Peyer's patch (tissue), 4 donors: ENCODE data around the gene FOXE1. TPM values are rescaled to one million over a fixed set of nuclear protein-coding genes. Genes with fewer than 3 reads are reported as not detected.
A peak's percentile ranks its signal among the peaks of the same experiment; 100 is the strongest.

Experiments used
- DNase-seq, 3 donors: peaks; one replicate each; pipeline ENCODE4 v3.0.0-alpha.2; 2017 to 2019
- H3K27ac ChIP-seq, 4 donors: fragments of 200-600 bp; sonication (generic); one replicate each; pipeline ENCODE4 v1.5.1; 2016 to 2019
- H3K27me3 ChIP-seq, 2 donors: fragments of 200-600 bp; sonication (generic); one replicate each; pipeline ENCODE4 v1.5.1; 2019
- H3K36me3 ChIP-seq, 3 donors: fragments of 200-600 bp; sonication (generic); one replicate each; pipeline ENCODE4 v1.5.1; 2016 to 2019
- H3K4me1 ChIP-seq, 4 donors: fragments of 200-600 bp; sonication (generic); one replicate each; pipeline ENCODE4 v1.5.1; 2016 to 2019
- H3K4me3 ChIP-seq, 4 donors: fragments of 200-600 bp; sonication (generic); 1 replicate in 3 of 4; 2 replicates in 1 of 4; pipeline ENCODE4 v1.5.1; 2016 to 2019; ENCODE audit warnings: mild to moderate bottlenecking in 1 of 4
- H3K9me3 ChIP-seq, 4 donors: fragments of 200-600 bp; sonication (generic); one replicate each; pipeline ENCODE4 v1.5.1; 2016 to 2019; ENCODE audit warnings: mild to moderate bottlenecking in 1 of 4
- CTCF ChIP-seq, 6 experiments: fragments of 450-650 bp in 4 of 6; fragments of 200-600 bp in 2 of 6; sonication (generic) in 1 of 6; IDR thresholded peaks; one replicate each; pipeline ENCODE4 v1.5.1; 2017 to 2019; ENCODE audit warnings: antibody characterized with exemption in 6 of 6, mild to moderate bottlenecking in 3 of 6, moderate library complexity in 1 of 6
- POLR2A ChIP-seq, 2 donors: fragments of 450-650 bp; IDR thresholded peaks; one replicate each; pipeline ENCODE4 v1.5.1; 2017; ENCODE audit warnings: antibody characterized with exemption in 2 of 2, mild to moderate bottlenecking in 2 of 2, moderate library complexity in 2 of 2
- total RNA-seq, 4 donors: library from RNA; depleted of rRNA; stranded (reverse); fragments of >200 nt; gene quantifications; one replicate each; pipeline ENCODE4 v1.1.0, GENCODE V29; 2016

Gene FOXE1
- total RNA-seq, 4 donors from 2014 or later, result not detected

- TF ChIP-seq POLR2A (IDR thresholded peaks at IDR 0.05) (no peak), CTCF (IDR thresholded peaks at IDR 0.05) (no peak)
- Histone ChIP-seq H3K27ac (no peak overlapping the region), H3K9me3 (peaks cover 0 to 3% (median 0%) of the 10 kb centered on the region in 4 donors), H3K4me3 (peak overlapping the region in 2 of 4 donors; percentile 23 to 26), H3K4me1 (peaks cover 0 to 28% (median 2%) of the 10 kb centered on the region in 4 donors), H3K27me3 (peaks cover 0 to 45% of the 10 kb centered on the region in 2 donors), H3K36me3 (no peaks in the 10 kb centered on the region)
- DNase-seq, result no peak
These were observed 4.9 kb upstream of the FOXE1 start for GRCh38 chr9:97848215-97848479.

GRCh38 chr9:97848480-97849237 lies 4.4 kb upstream of the FOXE1 start:
- H3K9me3 ChIP-seq, result peaks cover 0 to 6% (median 0%) of the 10 kb centered on the region in 4 donors
- peaks cover 0 to 33% (median 5%) of the 10 kb centered on the region in 4 donors for H3K4me1 ChIP-seq
- no peak for DNase-seq
- TF ChIP-seq POLR2A (IDR thresholded peaks at IDR 0.05), result no peak
- TF ChIP-seq CTCF (IDR thresholded peaks at IDR 0.05), result no peak
- no peaks in the 10 kb centered on the region for H3K36me3 ChIP-seq
- peak overlapping the region in 3 of 4 donors; percentile 23 to 32 (median 26) for H3K4me3 ChIP-seq
- H3K27ac ChIP-seq, result no peak overlapping the region
- H3K27me3 ChIP-seq, result peaks cover 0 to 50% of the 10 kb centered on the region in 2 donors

GRCh38 chr9:97849980-97850379 lies 3.0 kb upstream of the FOXE1 start:
- no peak overlapping the region for H3K4me3 ChIP-seq
- H3K27ac ChIP-seq, result no peak overlapping the region
- peaks cover 0 to 63% of the 10 kb centered on the region in 2 donors for H3K27me3 ChIP-seq
- no peaks in the 10 kb centered on the region for H3K36me3 ChIP-seq
- TF ChIP-seq CTCF (IDR thresholded peaks at IDR 0.05) (no peak), POLR2A (IDR thresholded peaks at IDR 0.05) (no peak)
- DNase-seq, result no peak
- H3K4me1 ChIP-seq, result peaks cover 0 to 41% (median 10%) of the 10 kb centered on the region in 4 donors
- peaks cover 0 to 11% (median 0%) of the 10 kb centered on the region in 4 donors for H3K9me3 ChIP-seq

- TF ChIP-seq POLR2A (IDR thresholded peaks at IDR 0.05) (no peak), CTCF (IDR thresholded peaks at IDR 0.05) (no peak)
- peaks cover 0 to 68% of the 10 kb centered on the region in 2 donors for H3K27me3 ChIP-seq
- H3K36me3 ChIP-seq, result no peaks in the 10 kb centered on the region
- peaks cover 0 to 13% (median 0%) of the 10 kb centered on the region in 4 donors for H3K9me3 ChIP-seq
- no peak overlapping the region for H3K4me3 ChIP-seq
- H3K4me1 ChIP-seq, result peaks cover 0 to 41% (median 10%) of the 10 kb centered on the region in 4 donors
- no peak for DNase-seq
- H3K27ac ChIP-seq, result no peak overlapping the region
These were observed 2.1 kb upstream of the FOXE1 start for GRCh38 chr9:97850746-97851445.

- DNase-seq, result no peak
- no peak overlapping the region for H3K4me3 ChIP-seq
These were observed 1.6 kb upstream of the FOXE1 start for GRCh38 chr9:97851446-97851883.

More at GRCh38 chr9:97851446-97851883, 1.6 kb upstream of the FOXE1 start:
- Histone ChIP-seq H3K9me3 (peaks cover 0 to 13% (median 0%) of the 10 kb centered on the region in 4 donors), H3K4me1 (peaks cover 0 to 41% (median 10%) of the 10 kb centered on the region in 4 donors), H3K27me3 (peaks cover 0 to 70% of the 10 kb centered on the region in 2 donors), H3K36me3 (no peaks in the 10 kb centered on the region), H3K27ac (no peak overlapping the region)
- TF ChIP-seq CTCF (IDR thresholded peaks at IDR 0.05), result no peak
- TF ChIP-seq POLR2A (IDR thresholded peaks at IDR 0.05), result no peak
